Aorta (tissue), 5 donors: ENCODE data around the gene ARPP21. TPM values are rescaled to one million over a fixed set of nuclear protein-coding genes. Genes with fewer than 3 reads are reported as not detected.

Experiments used
- ATAC-seq: fragments of 200-7000 bp; cut with Tn5 transposase; one replicate; pipeline ENCODE4 v1.9.1; 2022; ENCODE audit warnings: moderate library complexity; ENCODE audit not compliant: low FRiP score
- DNase-seq, 2 donors: peaks; one replicate each; pipeline ENCODE4 v3.0.0-alpha.2; 2020
- H3K27ac ChIP-seq, 2 donors: one replicate each; pipeline ENCODE4 v1.5.1; 2013; ENCODE audit warnings: low read length in 2 of 2, mild to moderate bottlenecking in 2 of 2, moderate library complexity in 2 of 2, control low read depth in 1 of 2, inconsistent platforms in 1 of 2, low read depth in 1 of 2
- H3K27me3 ChIP-seq, 2 donors: one replicate each; pipeline ENCODE4 v1.6.1; 2013; ENCODE audit warnings: control low read depth in 1 of 2, low read length in 1 of 2, mild to moderate bottlenecking in 1 of 2, moderate library complexity in 1 of 2; ENCODE audit not compliant: insufficient read depth in 2 of 2, control insufficient read depth in 1 of 2
- H3K36me3 ChIP-seq, 2 donors: one replicate each; pipeline ENCODE4 v1.6.1; 2013; ENCODE audit warnings: control low read depth in 1 of 2, low read length in 1 of 2, mild to moderate bottlenecking in 1 of 2; ENCODE audit not compliant: insufficient read depth in 2 of 2, control insufficient read depth in 1 of 2
- H3K4me1 ChIP-seq, 2 donors: one replicate each; pipeline ENCODE4 v1.6.1; 2013; ENCODE audit warnings: low read length in 2 of 2, control low read depth in 1 of 2, mild to moderate bottlenecking in 1 of 2, moderate library complexity in 1 of 2; ENCODE audit not compliant: insufficient read depth in 2 of 2, control insufficient read depth in 1 of 2
- H3K4me3 ChIP-seq, 2 donors: one replicate each; pipeline ENCODE4 v1.5.1; 2013; ENCODE audit warnings: low read length in 2 of 2, control low read depth in 1 of 2, mild to moderate bottlenecking in 1 of 2
- H3K9me3 ChIP-seq: one replicate; pipeline ENCODE4 v1.6.1; 2013; ENCODE audit warnings: mild to moderate bottlenecking, low read length; ENCODE audit not compliant: control insufficient read depth
- WGBS, 2 donors: extraction: QIAGEN DNeasy Blood & Tissue Kit; methylation state at CpG; one replicate each; pipeline ENCODE4 v1.1.7; 2013; 5-methylcytosine and 5-hydroxymethylcytosine counted together
- intact Hi-C, 2 donors: fragments of 100-400 bp; cut with DNase I; formaldehyde crosslinking; loops; one replicate each; pipeline versions ENCODE4 v1.14.2 to v1.15.0; 2022
- polyA plus RNA-seq, 2 donors: library from polyadenylated mRNA; stranded (reverse); fragments of 200-250 nt; gene quantifications; one replicate each; pipeline ENCODE4 v1.2.3, GENCODE V29; 2013
- total RNA-seq, 2 donors: library from RNA; stranded (reverse); fragmentation: NEBNext Ultra II Directional; extraction: Animal tissue kit (Norgen Biotek cat#: 25700); gene quantifications; one replicate each; pipeline ENCODE4 v1.2.1, GENCODE V29; 2021
- donor health status: healthy with polysubstance abuse.
- donor health status: Bipolar disorder and iron deficiency.
- donor health status: DM: no; HTN: no; CAD: no.
- donor health status: DM: no; HTN: no; CAD: no.
- donor health status: DM: yes; HTN: yes; CAD: no.

ARPP21 gene
- total and polyA plus RNA-seq, 4 donors: 1.8 to 9.5 (median 4.9) TPM

GRCh38 chr3:35664460-35664919, 25.2 kb downstream of the ARPP21 start:
- intact Hi-C loops: no loop called here
- ATAC-seq (no peak), DNase-seq (peak; percentile 46 to 74)
- no peak overlapping the region for H3K4me3 ChIP-seq
- WGBS, 2 donors: 1 to 2% methylated on average over 14 of the region's 14 CpGs
- H3K36me3 ChIP-seq: no peaks in the 10 kb centered on the region
- H3K27me3 ChIP-seq: no peaks in the 10 kb centered on the region
- H3K4me1 ChIP-seq: no peaks in the 10 kb centered on the region
- no peak overlapping the region for H3K27ac ChIP-seq
- H3K9me3 ChIP-seq: no peaks in the 10 kb centered on the region

- whole genome bisulfite sequencing, 2 donors: 78 to 92% methylated on average over 3 of the region's 3 CpGs
- intact Hi-C loops: no loop called here
- ATAC-seq: no peak
- Histone ChIP-seq H3K4me1 (no peaks in the 10 kb centered on the region), H3K36me3 (no peaks in the 10 kb centered on the region), H3K4me3 (no peak overlapping the region), H3K9me3 (no peaks in the 10 kb centered on the region), H3K27ac (no peak overlapping the region), H3K27me3 (no peaks in the 10 kb centered on the region)
- DNase-seq: no peak
Observed at GRCh38 chr3:35665390-35666055, 26.2 kb downstream of the ARPP21 start.

GRCh38 chr3:35666888-35667287, 27.6 kb downstream of the ARPP21 start:
- whole genome bisulfite sequencing, 2 donors: 91 to 95% methylated on average over 1 of the region's 1 CpG
- DNase-seq: no peak
- Histone ChIP-seq H3K27me3 (no peaks in the 10 kb centered on the region), H3K27ac (no peak overlapping the region), H3K4me1 (no peaks in the 10 kb centered on the region), H3K9me3 (no peaks in the 10 kb centered on the region), H3K36me3 (no peaks in the 10 kb centered on the region), H3K4me3 (no peak overlapping the region)
- ATAC-seq: no peak
- intact Hi-C loops: no loop called here

GRCh38 chr3:35670408-35670965, 31.2 kb downstream of the ARPP21 start:
- intact Hi-C loops: no loop called here
- DNase-seq: no peak
- 86 to 90% methylated on average over 9 of the region's 9 CpGs for whole genome bisulfite sequencing, 2 donors
- no peak overlapping the region for H3K27ac ChIP-seq
- H3K4me1 ChIP-seq: no peaks in the 10 kb centered on the region
- no peaks in the 10 kb centered on the region for H3K27me3 ChIP-seq
- H3K9me3 ChIP-seq: no peaks in the 10 kb centered on the region
- H3K36me3 ChIP-seq: no peaks in the 10 kb centered on the region
- no peak for ATAC-seq
- H3K4me3 ChIP-seq: no peak overlapping the region

- Histone ChIP-seq H3K4me1 (no peaks in the 10 kb centered on the region), H3K4me3 (no peak overlapping the region), H3K9me3 (no peaks in the 10 kb centered on the region), H3K36me3 (no peaks in the 10 kb centered on the region), H3K27me3 (no peaks in the 10 kb centered on the region), H3K27ac (no peak overlapping the region)
- ATAC-seq (no peak), DNase-seq (no peak)
- intact Hi-C loops: no loop called here
- WGBS, 2 donors: 90% methylated on average over 2 of the region's 2 CpGs
Observed at GRCh38 chr3:35671483-35671882, 32.2 kb downstream of the ARPP21 start.

- DNase-seq (no peak), ATAC-seq (no peak)
Observed at GRCh38 chr3:35673017-35673416, 33.7 kb downstream of the ARPP21 start.

GRCh38 chr3:35674451-35675109, 35.3 kb downstream of the ARPP21 start:
- ATAC-seq: no peak
- Histone ChIP-seq H3K27ac (no peak overlapping the region), H3K27me3 (no peaks in the 10 kb centered on the region), H3K36me3 (no peaks in the 10 kb centered on the region), H3K4me3 (no peak overlapping the region), H3K9me3 (no peaks in the 10 kb centered on the region), H3K4me1 (no peaks in the 10 kb centered on the region)
- no peak for DNase-seq
- intact Hi-C loops: no loop called here
- 93 to 94% methylated on average over 5 of the region's 5 CpGs for WGBS, 2 donors

More at GRCh38 chr3:35673017-35673416, 33.7 kb downstream of the ARPP21 start:
- Histone ChIP-seq H3K36me3 (no peaks in the 10 kb centered on the region), H3K4me1 (no peaks in the 10 kb centered on the region), H3K4me3 (no peak overlapping the region), H3K27me3 (no peaks in the 10 kb centered on the region), H3K27ac (no peak overlapping the region), H3K9me3 (no peaks in the 10 kb centered on the region)
- intact Hi-C loops: no loop called here
- WGBS, 2 donors: 93 to 94% methylated on average over 3 of the region's 3 CpGs

- no peak overlapping the region for H3K4me3 ChIP-seq
- H3K4me1 ChIP-seq: no peaks in the 10 kb centered on the region
- no peak overlapping the region for H3K27ac ChIP-seq
- intact Hi-C loops: no loop called here
- no peaks in the 10 kb centered on the region for H3K27me3 ChIP-seq
- no peaks in the 10 kb centered on the region for H3K9me3 ChIP-seq
- no peak for ATAC-seq
- 0 to 3% methylated on average over 1 of the region's 1 CpG for WGBS, 2 donors
- DNase-seq: no peak
- no peaks in the 10 kb centered on the region for H3K36me3 ChIP-seq
Observed at GRCh38 chr3:35675206-35675605, 35.9 kb downstream of the ARPP21 start.

GRCh38 chr3:35675621-35676020, 36.3 kb downstream of the ARPP21 start:
- intact Hi-C loops: no loop called here
- H3K4me3 ChIP-seq: no peak overlapping the region
- no peaks in the 10 kb centered on the region for H3K9me3 ChIP-seq
- H3K4me1 ChIP-seq: no peaks in the 10 kb centered on the region
- no peaks in the 10 kb centered on the region for H3K36me3 ChIP-seq
- H3K27ac ChIP-seq: no peak overlapping the region
- 71 to 82% methylated on average over 1 of the region's 1 CpG for WGBS, 2 donors
- no peaks in the 10 kb centered on the region for H3K27me3 ChIP-seq
- DNase-seq (no peak), ATAC-seq (no peak)
